GM19328 (cell line): Measurements from ENCODE around the gene SLC7A8.
"Not testable (repeated sequence)": the region's sequence is repeated elsewhere in the genome, so short reads cannot be mapped to it uniquely, and the experiment has no call there.

Source experiments
- ATAC-seq: cut with Tn5 transposase; IDR thresholded peaks from one replicate; pipeline ENCODE4 v1.9.1; 2021; ENCODE audit warnings: mild to moderate bottlenecking, moderate library complexity; ENCODE audit not compliant: unreplicated experiment

Gene SLC7A8

DNA sequence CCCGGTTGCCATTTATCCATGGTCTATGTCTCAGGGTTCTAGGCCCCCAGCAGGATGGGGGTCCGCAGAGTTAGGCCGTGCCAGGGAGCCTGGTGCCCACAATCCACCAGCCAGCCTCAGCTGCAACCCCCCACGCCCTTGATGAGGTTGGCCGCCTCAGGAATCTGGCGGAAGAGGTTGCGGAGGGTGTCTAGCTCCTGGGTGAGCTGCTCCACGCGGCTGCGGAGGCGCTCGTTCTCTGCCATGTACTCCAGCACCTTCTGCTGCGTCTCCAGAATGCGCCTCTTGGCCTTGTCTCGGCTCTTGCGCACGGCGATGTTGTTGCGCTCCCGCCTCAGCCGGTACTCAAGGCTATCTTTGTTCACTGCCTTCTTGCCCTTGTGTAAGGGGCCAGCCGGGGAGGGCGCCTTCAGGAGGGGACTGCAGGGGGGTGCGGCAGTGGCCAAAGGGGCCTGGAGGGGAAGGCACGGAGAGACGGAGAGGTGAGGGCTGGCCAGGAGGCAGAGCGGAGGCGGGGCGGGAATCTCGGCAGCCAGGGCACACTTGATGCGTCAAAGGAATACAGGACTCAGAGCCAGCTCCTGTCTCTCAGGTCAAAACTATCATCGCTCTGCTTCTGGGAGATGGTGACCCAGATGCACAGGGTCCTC, 66.0 kb downstream of the SLC7A8 start:
- ATAC-seq, result no peak

DNA sequence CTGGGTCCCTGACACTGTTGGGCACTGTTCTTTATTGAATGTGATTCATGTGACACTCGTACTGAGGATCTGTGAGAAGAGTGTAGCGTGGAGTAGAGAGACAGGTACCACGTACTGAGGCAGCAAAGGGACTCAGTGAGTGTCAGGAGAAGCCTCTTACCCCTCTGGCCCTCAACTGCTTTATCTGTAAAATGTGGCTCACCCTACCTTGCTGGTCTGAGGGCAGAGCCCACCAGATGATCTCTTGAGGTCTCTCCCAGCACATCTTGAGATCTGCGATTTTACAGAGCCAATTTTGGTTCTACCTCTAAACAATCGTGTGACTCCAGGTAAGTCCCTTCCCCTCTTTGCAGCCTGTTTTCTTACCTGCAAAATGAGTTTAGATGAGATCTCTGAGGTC, 67.5 kb downstream of the SLC7A8 start:
- ATAC-seq, result no peak

DNA sequence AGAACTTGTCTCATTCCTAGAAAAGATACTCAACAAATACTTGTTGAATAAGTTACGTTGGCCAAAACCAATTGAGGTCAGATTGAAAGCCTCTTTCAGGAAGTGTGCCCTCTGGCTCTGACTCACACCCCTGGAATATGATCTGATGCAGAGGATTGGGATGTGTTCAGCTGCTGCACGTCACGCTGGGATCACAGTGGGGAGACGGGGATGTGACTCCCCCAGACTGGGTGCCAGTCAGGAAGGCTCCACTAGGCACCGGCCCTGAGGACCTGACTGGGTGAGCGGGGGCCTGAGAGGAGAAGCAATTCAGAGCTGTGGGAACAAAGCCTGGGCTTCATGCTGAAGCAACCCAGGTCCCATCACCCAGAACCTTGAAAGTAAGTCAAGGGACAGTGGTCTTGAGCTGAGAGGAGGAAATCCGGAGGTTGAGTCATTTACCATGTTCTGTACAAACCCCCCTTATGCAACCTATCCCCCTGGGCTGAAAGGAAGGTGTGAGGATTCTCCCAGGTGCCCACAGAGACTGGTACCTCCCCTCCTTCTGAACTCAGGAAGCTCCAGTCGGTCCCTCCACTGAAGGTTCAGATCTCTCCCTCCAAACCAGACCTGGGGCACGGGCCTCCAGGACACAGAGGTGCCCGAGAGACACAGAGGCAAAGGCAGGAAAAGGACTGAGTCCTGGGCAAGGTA, 68.3 kb downstream of the SLC7A8 start:
- ATAC-seq, result no peak

DNA sequence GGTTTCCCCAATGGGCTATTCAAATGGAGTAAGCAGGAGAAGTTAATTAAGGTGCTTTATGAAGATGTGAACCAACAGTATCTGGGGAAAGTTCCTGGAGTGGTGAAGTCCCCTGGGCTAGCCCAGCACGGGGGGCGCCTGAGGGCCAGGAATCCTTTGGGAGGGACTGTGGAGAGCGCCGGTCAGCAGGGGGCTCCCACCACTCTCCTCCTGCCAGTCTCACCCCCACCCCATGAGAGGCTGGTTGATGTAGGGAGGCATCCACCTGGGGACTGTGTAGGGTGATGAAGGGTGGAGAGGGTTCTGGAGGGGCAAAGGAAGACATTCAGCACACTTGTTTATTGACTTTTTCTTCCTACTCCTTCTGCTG, 68.8 kb downstream of the SLC7A8 start:
- ATAC-seq, result no peak

DNA sequence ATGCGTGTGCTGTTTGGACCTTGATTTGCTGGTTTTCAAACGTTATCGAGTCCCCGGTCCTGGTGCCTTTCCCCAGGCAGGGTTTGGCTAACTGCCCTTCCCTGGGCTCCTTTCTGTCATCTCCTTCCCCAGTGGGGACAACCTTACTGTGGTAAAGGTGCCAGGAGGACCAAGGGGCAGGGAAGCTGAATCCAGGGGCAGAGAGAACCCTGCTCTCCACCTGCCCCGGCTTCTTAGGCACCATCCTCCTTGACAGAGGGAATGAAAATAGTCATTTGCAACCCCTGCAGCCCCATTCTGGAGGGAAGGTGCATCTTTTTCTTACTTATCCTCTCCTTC, 69.4 kb downstream of the SLC7A8 start:
- ATAC-seq, result no peak

DNA sequence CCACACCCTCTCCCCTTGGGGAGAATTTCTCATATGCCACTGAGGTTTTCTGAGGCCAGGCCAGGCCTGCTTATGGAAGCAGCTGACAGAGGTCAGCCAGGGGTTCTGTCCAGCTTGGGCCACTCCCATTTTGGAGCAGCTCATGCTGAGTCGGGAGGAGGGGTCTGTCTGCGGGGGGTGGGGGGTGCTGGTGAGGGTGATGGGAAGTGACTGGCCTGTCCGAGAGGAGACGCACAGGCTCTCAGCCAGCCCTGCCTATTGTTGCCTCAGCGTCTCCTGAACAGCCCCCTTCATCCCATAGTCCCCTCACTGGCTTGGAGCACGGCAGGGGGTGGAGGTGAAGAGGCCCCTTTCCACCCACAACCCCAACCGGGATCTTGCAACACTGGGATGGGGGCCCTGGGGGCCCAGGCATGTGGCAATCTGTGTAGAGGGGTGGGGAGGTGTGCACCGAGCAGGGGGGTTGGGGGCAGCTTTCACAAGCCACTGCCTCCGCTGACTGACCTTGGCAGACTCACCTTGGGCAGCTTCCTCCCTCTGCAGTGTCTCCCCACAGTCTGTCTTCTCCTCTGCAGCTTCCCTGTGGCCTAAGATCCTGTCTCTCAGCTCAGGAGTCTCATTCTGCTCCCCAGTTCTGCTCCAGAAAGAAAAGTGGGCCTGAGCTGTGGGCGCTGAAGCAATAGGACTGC, 69.9 kb downstream of the SLC7A8 start:
- no peak for ATAC-seq

DNA sequence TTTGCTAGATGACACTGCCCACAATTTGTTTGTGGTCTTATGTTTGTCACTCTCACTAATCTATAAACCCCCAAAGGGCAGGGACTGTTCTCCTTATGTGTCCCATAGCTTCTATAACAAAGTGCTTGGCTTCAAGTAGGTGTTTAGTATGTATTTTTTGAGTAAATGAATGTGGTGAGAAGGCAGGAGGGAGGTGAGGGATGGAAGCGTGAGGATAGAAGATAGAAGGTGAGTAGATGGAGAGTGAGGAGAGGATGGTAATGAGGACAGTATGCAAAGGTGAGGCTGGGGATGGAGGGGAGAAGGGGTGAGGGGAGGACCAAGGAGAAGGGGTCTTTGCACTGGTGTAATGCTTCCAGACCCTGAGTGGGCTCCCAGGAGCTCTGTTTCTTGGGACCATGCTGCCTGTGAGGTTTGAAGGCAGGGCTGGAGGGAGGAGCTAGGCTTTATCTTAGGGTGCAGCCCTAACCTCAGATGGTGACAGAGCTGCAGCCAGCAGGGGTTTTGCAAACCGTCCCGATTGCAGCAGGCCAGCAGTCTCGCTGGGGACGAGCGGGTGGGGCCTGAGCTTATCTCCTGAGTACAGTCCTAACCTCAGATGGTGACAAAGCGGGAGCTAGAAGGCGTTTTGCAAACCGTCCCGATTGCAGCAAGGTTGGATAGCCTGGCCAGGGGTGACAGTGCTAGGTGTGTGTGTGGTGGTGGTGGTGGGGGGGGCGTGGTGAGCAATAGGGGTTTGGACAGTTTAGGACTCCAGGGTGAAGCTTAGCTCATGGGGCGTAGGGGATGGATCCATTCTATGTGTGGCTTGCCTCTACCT, 70.9 kb downstream of the SLC7A8 start:
- no peak for ATAC-seq

DNA sequence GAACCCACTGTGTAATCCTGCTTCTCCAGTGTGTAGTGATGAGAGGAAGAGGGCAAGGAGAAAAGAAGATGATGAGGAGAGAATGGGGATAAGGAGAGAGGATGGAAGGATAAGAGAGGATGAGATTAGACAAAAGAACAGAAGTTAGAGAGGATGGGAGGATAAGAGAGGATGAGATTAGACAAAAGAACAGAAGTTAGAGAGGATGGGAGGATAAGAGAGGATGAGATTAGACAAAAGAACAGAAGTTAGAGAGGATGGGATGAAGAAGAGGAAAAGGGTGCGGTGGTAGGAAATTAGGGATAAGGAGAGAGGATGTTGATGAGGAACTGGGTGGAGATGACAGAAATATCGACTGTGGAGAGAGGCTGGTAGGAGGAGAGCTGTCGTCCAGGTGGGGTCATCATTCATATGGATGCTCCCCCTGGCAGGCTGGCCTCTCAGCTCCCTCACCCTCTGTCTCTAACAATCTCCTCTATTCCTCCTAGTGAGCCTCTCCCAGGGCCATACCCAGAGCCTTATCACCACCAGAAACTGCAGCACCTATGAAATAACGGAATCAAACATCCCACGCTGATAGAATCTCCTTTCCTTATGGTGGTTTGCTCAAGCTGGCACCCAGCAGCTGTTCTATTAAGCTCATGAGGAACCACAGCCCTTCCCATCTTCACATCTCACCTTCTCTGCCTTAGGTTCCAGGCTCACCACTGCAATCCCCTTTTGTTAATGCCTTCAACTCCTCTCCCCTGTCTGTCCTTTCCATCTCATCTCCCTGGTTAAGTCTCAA, 72.7 kb downstream of the SLC7A8 start:
- no peak for ATAC-seq

DNA sequence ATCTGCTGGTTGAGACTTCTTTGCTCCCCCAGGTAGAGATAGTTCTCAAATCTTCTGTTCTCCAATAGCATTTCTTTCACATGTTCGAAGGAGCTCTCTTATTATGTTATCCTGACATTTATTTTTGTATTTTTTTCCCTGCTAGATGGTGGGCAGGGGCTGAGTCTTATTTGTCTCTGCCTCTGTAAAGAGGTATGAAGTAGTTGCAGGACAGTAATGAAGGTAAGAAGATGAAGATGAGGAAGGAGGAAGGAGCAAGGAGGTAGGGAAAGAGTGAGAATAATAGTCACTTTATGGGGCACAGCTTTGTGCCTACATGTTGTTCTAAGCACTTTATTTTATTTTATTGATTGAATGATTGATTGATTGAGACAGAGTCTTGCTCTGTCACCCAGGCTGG, 73.7 kb downstream of the SLC7A8 start:
- no peak for ATAC-seq

DNA sequence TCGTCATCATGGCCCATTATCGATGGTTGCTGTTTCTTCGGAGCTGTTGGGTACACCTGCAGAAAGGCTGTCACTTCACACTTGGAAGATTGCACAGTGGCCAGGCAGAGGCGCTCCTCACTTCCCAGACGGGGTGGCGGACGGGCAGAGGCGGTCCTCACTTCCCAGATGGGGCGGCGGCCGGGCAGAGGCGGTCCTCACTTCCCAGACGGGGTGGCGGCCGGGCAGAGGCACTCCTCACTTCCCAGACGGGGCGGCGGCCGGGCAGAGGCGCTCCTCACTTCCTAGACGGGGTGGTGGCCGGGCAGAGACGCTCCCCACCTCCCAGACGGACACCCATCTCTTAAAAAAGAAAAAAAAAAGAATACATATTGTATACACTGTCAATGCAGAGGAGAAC, 75.3 kb downstream of the SLC7A8 start:
- ATAC-seq, result not testable (repeated sequence)

DNA sequence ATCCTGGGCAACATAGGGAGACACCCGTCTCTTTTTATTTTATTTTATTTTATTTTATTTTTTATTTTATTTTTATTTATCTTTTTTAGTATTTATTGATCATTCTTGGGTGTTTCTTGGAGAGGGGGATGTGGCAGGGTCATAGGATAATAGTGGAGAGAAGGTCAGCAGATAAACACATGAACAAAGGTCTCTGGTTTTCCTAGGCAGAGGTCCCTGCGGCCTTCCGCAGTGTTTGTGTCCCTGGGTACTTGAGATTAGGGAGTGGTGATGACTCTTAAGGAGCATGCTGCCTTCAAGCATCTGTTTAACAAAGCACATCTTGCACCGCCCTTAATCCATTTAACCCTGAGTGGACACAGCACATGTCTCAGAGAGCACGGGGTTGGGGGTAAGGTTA, 75.8 kb downstream of the SLC7A8 start:
- not testable (repeated sequence) for ATAC-seq

DNA sequence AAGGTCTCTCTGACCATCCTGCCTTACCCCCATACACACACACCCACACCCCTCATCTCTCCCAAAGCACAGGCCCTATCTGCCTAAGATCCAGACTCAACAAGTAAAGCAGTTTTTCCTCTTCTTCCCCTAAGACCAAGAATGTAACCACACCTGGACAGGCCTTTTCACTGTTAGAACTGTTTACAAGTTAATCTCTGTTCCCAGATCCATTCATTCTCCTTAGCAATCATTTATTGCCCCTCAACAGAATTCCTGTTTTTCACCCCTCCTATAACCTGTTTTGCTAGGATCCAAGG, 76.8 kb downstream of the SLC7A8 start:
- ATAC-seq, result no peak

DNA sequence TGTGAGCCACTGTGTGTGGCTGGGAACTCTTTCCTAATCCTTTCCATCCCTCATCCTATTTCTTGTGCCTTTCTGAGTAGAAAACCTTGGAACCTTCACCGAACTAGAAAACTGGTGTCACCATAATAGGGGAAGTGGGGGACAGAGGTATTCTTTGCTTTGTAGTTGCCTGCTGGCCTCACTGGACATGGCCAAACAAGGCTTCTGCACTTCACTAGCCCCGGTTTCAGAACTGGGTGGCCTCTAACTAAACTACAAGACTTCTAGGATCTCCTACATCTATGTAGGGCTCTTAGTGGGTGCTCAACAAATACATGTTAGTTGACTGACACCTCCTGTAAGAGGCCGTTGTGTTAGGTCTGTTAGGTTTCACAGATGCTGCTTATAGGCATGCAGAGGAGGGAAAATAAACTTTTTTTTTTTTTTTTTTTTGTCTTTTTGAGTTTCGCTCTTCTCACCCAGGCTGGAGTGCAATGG, 78.1 kb downstream of the SLC7A8 start:
- ATAC-seq, result no peak

DNA sequence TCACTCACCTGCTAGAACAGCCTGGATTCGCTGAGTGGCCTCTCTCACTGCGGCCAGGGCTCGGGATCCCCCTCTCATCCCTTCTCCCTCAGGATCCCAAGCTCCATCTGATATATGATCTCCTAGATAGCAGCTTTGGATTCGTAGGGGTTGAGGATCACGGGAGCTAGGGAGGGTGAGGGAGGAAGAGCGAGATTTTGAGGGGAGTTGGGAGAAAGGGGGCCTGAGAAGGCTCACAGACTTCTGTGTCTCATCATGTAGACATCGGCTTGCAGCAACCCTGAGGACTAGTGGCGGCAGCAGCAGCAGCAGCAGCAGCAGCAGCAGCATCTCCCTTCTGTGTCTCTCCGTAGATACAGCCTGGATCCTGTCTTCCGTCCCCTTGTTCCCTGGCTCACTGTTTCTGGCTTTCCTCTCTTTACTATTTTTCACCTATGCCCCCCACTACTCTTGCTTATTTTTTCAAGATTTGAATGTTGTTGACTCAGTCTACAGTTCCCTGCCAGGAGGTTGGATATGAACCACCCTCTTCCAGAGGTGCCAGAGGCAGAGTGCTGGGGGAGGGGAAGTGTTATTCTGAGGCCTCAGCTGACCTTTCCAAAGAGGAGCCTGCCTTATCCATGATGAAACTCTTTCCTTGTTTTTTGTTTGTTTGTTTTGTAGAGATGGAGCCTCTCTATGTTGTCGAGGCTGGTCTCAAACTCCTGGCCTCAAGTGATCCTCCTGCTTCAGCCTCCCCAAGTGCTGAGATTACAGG, 78.7 kb downstream of the SLC7A8 start, which contains the start of gene CIROP:
TSS of gene CIROP (minus strand) at position 399 of the 757 bp plus-strand sequence. CDS start at position 330, 69 bp downstream.
- ATAC-seq, result no peak

DNA sequence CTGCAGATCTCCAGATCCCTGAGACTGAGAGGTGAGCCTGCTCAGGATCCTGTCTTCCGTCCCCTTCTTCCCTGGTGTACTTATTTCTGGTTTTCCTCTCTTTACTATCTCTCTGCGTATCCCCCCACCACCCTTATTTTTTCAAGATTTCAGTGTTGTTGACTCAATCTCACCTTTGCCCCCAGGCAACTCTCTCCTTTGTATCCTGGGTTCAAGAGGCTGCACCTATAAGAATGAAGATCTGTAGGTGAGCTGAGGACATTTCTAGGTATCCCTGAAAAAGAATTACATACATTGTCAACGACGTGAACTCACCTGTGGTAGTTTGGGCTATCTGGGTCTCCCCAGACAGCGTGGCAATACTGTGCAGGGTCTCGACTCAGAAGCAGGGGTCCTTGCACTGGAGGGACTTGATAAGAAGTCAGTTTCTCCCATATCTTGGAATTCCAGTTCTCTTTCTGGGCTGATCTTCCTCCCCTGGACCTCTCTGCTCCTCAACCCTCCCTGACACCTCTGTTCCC, 79.3 kb downstream of the SLC7A8 start:
- ATAC-seq, result no peak

DNA sequence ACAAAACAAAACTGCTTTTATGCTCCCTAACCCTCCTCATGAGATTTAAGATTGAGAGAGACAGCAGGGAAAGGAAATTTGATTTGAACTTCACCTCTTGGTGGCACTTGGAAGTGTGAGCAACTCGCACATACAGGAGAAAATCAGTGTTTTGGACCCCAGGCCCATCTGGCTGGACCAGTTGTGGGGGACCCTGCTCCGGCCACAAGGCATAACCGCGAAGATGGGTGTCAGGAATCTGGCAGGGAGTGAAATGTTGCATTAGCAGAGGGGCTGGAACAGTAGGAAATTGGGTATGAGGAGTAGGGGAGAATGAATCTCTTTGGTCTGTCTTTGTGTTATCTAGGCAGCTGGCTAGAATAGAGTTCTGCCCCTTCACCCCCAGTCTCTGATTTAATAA, 79.9 kb downstream of the SLC7A8 start:
- ATAC-seq, result no peak

DNA sequence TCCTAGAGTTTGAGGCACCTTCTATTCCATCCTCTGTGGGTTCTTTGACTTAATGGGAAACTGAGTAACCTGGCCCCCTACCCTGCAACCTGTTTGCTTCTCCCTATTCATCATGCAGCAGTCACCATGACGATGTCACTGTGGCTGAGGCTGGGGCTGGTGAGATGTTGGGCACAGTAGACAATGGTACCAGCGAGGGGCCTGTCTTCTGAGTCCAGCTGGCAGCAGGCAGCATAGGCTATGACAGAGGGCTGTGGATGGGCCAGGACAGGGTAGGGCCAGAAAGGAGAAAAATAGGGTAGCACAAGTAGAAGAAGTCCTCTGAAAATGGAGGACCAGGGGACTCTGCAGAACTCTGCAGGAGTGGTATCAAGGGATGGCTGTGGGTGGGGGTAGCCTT, 80.7 kb downstream of the SLC7A8 start:
- no peak for ATAC-seq

DNA sequence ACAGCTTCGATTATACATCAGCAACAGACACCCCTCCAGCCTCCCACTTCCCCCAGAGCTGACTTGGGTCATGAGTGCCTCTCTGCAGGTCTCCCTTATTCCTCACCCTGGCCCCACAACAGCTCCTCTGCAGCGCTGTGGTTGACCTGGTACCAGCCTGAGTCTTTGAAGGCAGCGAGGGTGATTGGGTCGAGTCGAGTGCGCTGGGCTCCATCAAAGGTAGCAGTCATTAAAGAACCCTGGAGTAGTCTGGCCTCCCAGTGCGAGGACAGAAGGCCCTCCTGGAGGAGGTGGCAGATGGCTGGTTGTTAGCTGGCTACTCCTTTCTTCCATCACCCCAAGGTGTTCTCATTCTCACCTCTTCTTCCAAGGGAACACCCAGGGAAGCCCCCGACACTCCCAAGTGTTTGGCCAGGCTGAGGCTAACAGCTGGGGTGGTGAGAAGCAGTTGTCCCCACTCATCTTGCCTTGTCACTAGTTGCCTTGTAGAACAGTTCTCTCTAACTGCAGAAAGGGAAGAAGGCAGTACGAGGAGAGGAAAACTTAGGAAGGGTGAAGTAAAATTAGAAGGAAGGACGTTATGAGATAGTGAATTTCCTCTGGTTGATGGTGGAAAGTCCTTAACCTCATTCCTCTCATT, 81.4 kb downstream of the SLC7A8 start:
- no peak for ATAC-seq
